H1 (cell line): ENCODE results near the gene RXFP4. TPM values are rescaled to one million over a fixed set of nuclear protein-coding genes. Genes with fewer than 3 reads are reported as not detected.

Source experiments
- CTCF ChIA-PET: fragments of 300-600 bp; sonication (Branson Sonifier 250); formaldehyde crosslinking; loops from one replicate; lab custom pipeline; 2021; ENCODE audit not compliant: partially characterized antibody; lab: Charles Lee
- POLR2A ChIA-PET: fragments of 300-600 bp; sonication (Branson Sonifier 250); formaldehyde crosslinking; loops from one replicate; lab custom pipeline; 2021; ENCODE audit warnings: inconsistent platforms; ENCODE audit not compliant: partially characterized antibody; lab: Charles Lee
- DNase-seq, 2 experiments: peaks; one replicate each; pipeline versions ENCODE4 v3.0.0 to v3.0.0-alpha.2; 2010 to 2022; ENCODE audit warnings: low spot score in 2 of 2, low read depth in 1 of 2, mixed read lengths in 1 of 2
- FAIRE-seq: peaks from 2 replicates; lab custom pipeline; 2011; peaks lifted over from hg19 to GRCh38; lab: Jason Lieb, UNC
- H2AFZ ChIP-seq: 2 replicates; pipeline ENCODE4 v1.8.1; 2012; ENCODE audit warnings: low read length, inconsistent platforms
- H2AK5ac ChIP-seq: 2 replicates; pipeline ENCODE4 v1.6.1; 2013; ENCODE audit warnings: low read depth, low read length
- H2BK120ac ChIP-seq: replicated peaks from 2 replicates; pipeline ENCODE3; 2013; ENCODE audit warnings: low read depth, low read length, inconsistent platforms
- H2BK12ac ChIP-seq: 2 replicates; pipeline ENCODE4 v1.6.1; 2013; ENCODE audit warnings: low read depth, low read length
- H2BK15ac ChIP-seq: 2 replicates; pipeline ENCODE4 v1.6.1; 2013; ENCODE audit warnings: low read length
- H2BK20ac ChIP-seq: 2 replicates; pipeline ENCODE4 v1.6.1; 2013; ENCODE audit warnings: low read length
- H2BK5ac ChIP-seq: 2 replicates; pipeline ENCODE4 v1.6.1; 2013; ENCODE audit warnings: low read depth, low read length
- H3K14ac ChIP-seq: 2 replicates; pipeline ENCODE4 v1.6.1; 2013; ENCODE audit warnings: inconsistent platforms; ENCODE audit not compliant: insufficient read length
- H3K18ac ChIP-seq: 2 replicates; pipeline ENCODE4 v1.6.1; 2013; ENCODE audit warnings: low read length; ENCODE audit errors: extremely low read depth
- H3K23ac ChIP-seq: 2 replicates; pipeline ENCODE4 v1.6.1; 2013; ENCODE audit warnings: inconsistent platforms; ENCODE audit not compliant: insufficient read length
- H3K23me2 ChIP-seq: 2 replicates; pipeline ENCODE4 v1.6.1; 2013; ENCODE audit warnings: low read depth, low read length
- H3K27ac ChIP-seq: 2 replicates; pipeline ENCODE4 v1.6.1; 2011; ENCODE audit warnings: low read depth, low read length, inconsistent platforms
- H3K27me3 ChIP-seq, 4 experiments: replicated peaks in 1 of 4; 1 replicate in 1 of 4; 2 replicates in 3 of 4; pipeline versions ENCODE4 v1.6.1 to v1.8.1; 2011 to 2013; ENCODE audit warnings: low read length in 3 of 4, mild to moderate bottlenecking in 3 of 4, inconsistent platforms in 2 of 4, mixed read lengths in 2 of 4, moderate library complexity in 1 of 4; ENCODE audit not compliant: control insufficient read depth in 3 of 4, insufficient read depth in 3 of 4; ENCODE audit errors: extremely low read depth in 1 of 4
- H3K36me3 ChIP-seq, 4 experiments: 2 replicates each; pipeline versions ENCODE4 v1.6.1 to v1.8.1; 2011 to 2013; ENCODE audit warnings: mild to moderate bottlenecking in 4 of 4, low read length in 3 of 4, moderate library complexity in 2 of 4, control low read depth in 1 of 4, inconsistent platforms in 1 of 4; ENCODE audit not compliant: insufficient read depth in 4 of 4, control insufficient read depth in 2 of 4
- H3K4ac ChIP-seq: replicated peaks from 2 replicates; pipeline ENCODE3; 2013; ENCODE audit warnings: low read length, low read depth, mixed read lengths, inconsistent platforms; ENCODE audit not compliant: insufficient read length
- H3K4me1 ChIP-seq, 4 experiments: replicated peaks in 1 of 4; 1 replicate in 1 of 4; 2 replicates in 3 of 4; pipeline versions ENCODE4 v1.6.1 to v1.8.1; 2011 to 2013; ENCODE audit warnings: low read length in 3 of 4, inconsistent platforms in 2 of 4, mixed read lengths in 1 of 4; ENCODE audit not compliant: insufficient read depth in 4 of 4, control insufficient read depth in 3 of 4
- H3K4me2 ChIP-seq, 2 experiments: 2 replicates each; pipeline versions ENCODE4 v1.6.1 to v1.8.1; 2011 to 2013; ENCODE audit warnings: low read depth in 2 of 2, low read length in 2 of 2, control low read depth in 1 of 2, inconsistent platforms in 1 of 2, mild to moderate bottlenecking in 1 of 2; ENCODE audit not compliant: insufficient read depth in 1 of 2
- H3K4me3 ChIP-seq, 4 experiments: fragments of 200-600, 300-600 bp in 1 of 4; sonication (generic), shearing (Covaris generic), sonication (Bioruptor Twin) in 1 of 4; 2 replicates each; pipeline versions ENCODE4 v1.5.1 to v1.8.1; 2011 to 2016; ENCODE audit warnings: low read length in 4 of 4, low read depth in 3 of 4, control low read depth in 2 of 4, inconsistent platforms in 2 of 4, mild to moderate bottlenecking in 2 of 4, mixed read lengths in 1 of 4, moderate library complexity in 1 of 4; ENCODE audit not compliant: insufficient read depth in 2 of 4; ENCODE audit errors: extremely low read depth in 1 of 4
- H3K56ac ChIP-seq: replicated peaks from 2 replicates; pipeline ENCODE3; 2013; ENCODE audit warnings: low read depth, mild to moderate bottlenecking, mixed read lengths, low read length, inconsistent platforms; ENCODE audit not compliant: insufficient read length
- H3K79me1 ChIP-seq: 2 replicates; pipeline ENCODE4 v1.6.1; 2013; ENCODE audit warnings: low read depth, low read length, control low read depth
- H3K79me2 ChIP-seq, 2 experiments: 2 replicates each; pipeline versions ENCODE4 v1.6.1 to v1.8.1; 2012 to 2013; ENCODE audit warnings: low read length in 2 of 2, mild to moderate bottlenecking in 2 of 2, inconsistent platforms in 1 of 2; ENCODE audit not compliant: insufficient read depth in 2 of 2, control insufficient read depth in 1 of 2
- H3K9ac ChIP-seq, 4 experiments: replicated peaks in 1 of 4; 1 replicate in 1 of 4; 2 replicates in 3 of 4; pipeline versions ENCODE4 v1.6.1 to v1.8.1; 2011 to 2013; ENCODE audit warnings: low read depth in 3 of 4, low read length in 3 of 4, control low read depth in 2 of 4, mild to moderate bottlenecking in 2 of 4, moderate library complexity in 2 of 4, inconsistent platforms in 1 of 4; ENCODE audit errors: extremely low read depth in 1 of 4
- H3K9me3 ChIP-seq, 2 experiments: 2 replicates each; pipeline versions ENCODE4 v1.6.1 to v1.8.1; 2012 to 2013; ENCODE audit warnings: mild to moderate bottlenecking in 2 of 2, moderate library complexity in 2 of 2, control low read depth in 1 of 2, inconsistent platforms in 1 of 2, low read depth in 1 of 2, low read length in 1 of 2, mixed read lengths in 1 of 2; ENCODE audit not compliant: insufficient read depth in 2 of 2
- H4K20me1 ChIP-seq, 2 experiments: replicated peaks in 1 of 2; 2 replicates each; pipeline versions ENCODE3 to v1.8.1; 2011 to 2013; ENCODE audit warnings: inconsistent platforms in 2 of 2, low read length in 2 of 2, mild to moderate bottlenecking in 1 of 2; ENCODE audit not compliant: insufficient read depth in 2 of 2, control insufficient read depth in 1 of 2
- H4K5ac ChIP-seq: 2 replicates; pipeline ENCODE4 v1.6.1; 2013; ENCODE audit warnings: low read length, low read depth, mixed read lengths, inconsistent platforms; ENCODE audit not compliant: insufficient read length
- H4K8ac ChIP-seq: 2 replicates; pipeline ENCODE4 v1.8.0; 2013; ENCODE audit warnings: mild to moderate bottlenecking, moderate library complexity, low read length, inconsistent platforms; ENCODE audit not compliant: insufficient read depth; ENCODE audit errors: extremely low read depth
- H4K91ac ChIP-seq: replicated peaks from 2 replicates; pipeline ENCODE3; 2013; ENCODE audit warnings: low read length, mixed read lengths, inconsistent platforms; ENCODE audit not compliant: insufficient read length
- BCL11A ChIP-seq, 2 experiments: IDR thresholded peaks; one replicate each; pipeline ENCODE4 v1.6.1; 2011; ENCODE audit warnings: low read depth in 2 of 2, low read length in 2 of 2, mild to moderate bottlenecking in 2 of 2
- CBX8 ChIP-seq: fragments of 300-800, 300-1000 bp; sonication (generic); IDR thresholded peaks from 2 replicates; pipeline ENCODE4 v1.7.1; 2016; ENCODE audit warnings: low read depth, low read length, borderline replicate concordance
- FOSL1 ChIP-seq: IDR thresholded peaks from 2 replicates; pipeline ENCODE4 v1.6.1; 2011; ENCODE audit warnings: mild to moderate bottlenecking, low read depth, low read length, moderate library complexity; ENCODE audit not compliant: insufficient read depth
- GABPA ChIP-seq: IDR thresholded peaks from 2 replicates; pipeline ENCODE4 v1.6.1; 2011; ENCODE audit warnings: mild to moderate bottlenecking, low read length, moderate library complexity, borderline replicate concordance; ENCODE audit not compliant: insufficient read depth
- JUN ChIP-seq: IDR thresholded peaks from 2 replicates; pipeline ENCODE4 v1.6.1; 2011; ENCODE audit warnings: low read depth, mild to moderate bottlenecking, improper control_type of control experiment, low read length
- POLR2A ChIP-seq, 2 experiments: IDR thresholded peaks; 1 replicate in 1 of 2; 2 replicates in 1 of 2; pipeline ENCODE4 v1.6.1; 2011; ENCODE audit warnings: low read depth in 2 of 2, low read length in 2 of 2, mild to moderate bottlenecking in 2 of 2; ENCODE audit errors: control extremely low read depth in 1 of 2
- RFX5 ChIP-seq: IDR thresholded peaks from 2 replicates; pipeline ENCODE4 v1.6.1; 2011; ENCODE audit warnings: low read depth, low read length, improper control_type of control experiment, borderline replicate concordance
- SIX5 ChIP-seq: IDR thresholded peaks from 2 replicates; pipeline ENCODE4 v1.6.1; 2011; ENCODE audit warnings: mild to moderate bottlenecking, low read depth, low read length
- SP4 ChIP-seq: IDR thresholded peaks from 2 replicates; pipeline ENCODE4 v1.6.1; 2012; ENCODE audit warnings: low read length, inconsistent platforms
- SUZ12 ChIP-seq: fragments of 200-600 bp; sonication (generic); IDR thresholded peaks from 2 replicates; pipeline ENCODE4 v1.6.1; 2012; ENCODE audit warnings: mild to moderate bottlenecking, inconsistent platforms, low read length, moderate library complexity, mixed read lengths
- WGBS, 2 experiments: shearing (Covaris generic) in 1 of 2; methylation state at CpG; one replicate each; pipeline versions ENCODE4 v1.1.6 to v1.1.7; 2013 to 2015; ENCODE audit warnings: low lambda C conversion rate in 2 of 2, mixed read lengths in 2 of 2, inconsistent platforms in 1 of 2, low coverage in 1 of 2, missing lambda C conversion rate in 1 of 2; ENCODE audit not compliant: insufficient replicate concordance in 2 of 2, insufficient coverage in 1 of 2, insufficient read length in 1 of 2; ENCODE audit errors: extremely low coverage in 1 of 2, missing lambda C conversion rate in 1 of 2; 5-methylcytosine and 5-hydroxymethylcytosine counted together
- polyA plus RNA-seq, 7 experiments: library from polyadenylated mRNA; depleted of rRNA in 3 of 7; stranded (reverse) in 5 of 7; unstranded in 2 of 7; fragments of >200 nt in 5 of 7; fragments of 200-250 nt in 2 of 7; gene quantifications; 1 replicate in 5 of 7; 2 replicates in 1 of 7; 4 replicates in 1 of 7; pipeline versions ENCODE4 v1.2.1 to v1.2.3, GENCODE V29; 2011 to 2013; ENCODE audit warnings: missing spikeins in 2 of 7, mixed read lengths in 2 of 7
- total RNA-seq: library from RNA; stranded (reverse); fragmentation: NEBNext Ultra II Directional; extraction: Animal tissue kit (Norgen Biotek cat#: 25700); gene quantifications from 2 replicates; pipeline ENCODE4 v1.2.1, GENCODE V29; 2021
- TF ChIP-seq, protein P1 (sequence below): IDR thresholded peaks from 2 replicates; pipeline ENCODE4 v1.6.1; 2012; ENCODE audit warnings: inconsistent platforms
- TF ChIP-seq, protein P2 (sequence below), 3 experiments: IDR thresholded peaks; 1 replicate in 2 of 3; 2 replicates in 1 of 3; pipeline versions ENCODE4 v1.5.1 to v1.6.1; 2011; ENCODE audit warnings: low read length in 3 of 3, mild to moderate bottlenecking in 3 of 3, inconsistent platforms in 2 of 3, low read depth in 1 of 3, moderate library complexity in 1 of 3; ENCODE audit not compliant: insufficient read depth in 1 of 3; ENCODE audit errors: control extremely low read depth in 1 of 3

The RXFP4 gene
- total and polyA plus RNA-seq, 2 of the 8 experiments (the other 6 are each of a cell fraction or from before 2014, with no cell fraction given): not detected

DNA sequence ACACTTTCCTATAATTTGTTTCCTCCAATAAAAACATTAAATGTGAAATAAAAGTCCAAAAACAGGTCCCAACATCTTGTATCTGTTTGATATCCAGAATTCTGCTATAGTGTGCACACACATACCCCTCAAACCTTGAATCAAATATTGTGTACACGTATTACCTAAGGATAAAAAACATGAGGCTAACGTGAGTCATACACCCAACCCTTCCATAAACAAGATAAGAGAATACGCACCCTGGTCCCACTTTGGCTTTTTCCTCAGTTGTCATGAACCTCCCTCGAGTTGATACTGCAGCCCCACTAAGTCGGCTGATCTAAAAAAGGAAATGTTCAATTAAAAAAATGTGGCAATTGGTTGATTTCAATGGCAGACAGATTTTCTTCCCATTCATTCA is 12.4 kb upstream of the RXFP4 start:
- Histone ChIP-seq H4K5ac (no peak overlapping the region), H3K79me1 (peaks cover 2% of the 10 kb centered on the region; the same call in 1 of the 2 replicates), H2BK20ac (no peak overlapping the region), H3K23ac (no peak overlapping the region), H3K18ac (no peak overlapping the region), H3K4me3 (no peak overlapping the region), H4K8ac (no peak overlapping the region), H3K27me3 (no peaks in the 10 kb centered on the region), H2BK15ac (no peak overlapping the region), H2BK120ac (no peak overlapping the region), H3K23me2 (peaks cover 2% of the 10 kb centered on the region; the same call in 1 of the 2 replicates), H3K27ac (no peak overlapping the region), H3K9ac (no peak overlapping the region), H3K56ac (no peak overlapping the region), H3K4me2 (no peak overlapping the region), H3K79me2 (peaks cover 10 to 49% of the 10 kb centered on the region in 2 experiments), H2BK12ac (no peak overlapping the region), H2AFZ (no peak overlapping the region), H3K4me1 (peaks cover 0 to 2% (median 1%) of the 10 kb centered on the region in 4 experiments; a peak in 4 of 7 replicates), H3K9me3 (no peaks in the 10 kb centered on the region), H3K14ac (no peak overlapping the region), H4K20me1 (peaks cover 0 to 18% of the 10 kb centered on the region in 2 experiments), H2AK5ac (no peak overlapping the region), H4K91ac (no peak overlapping the region), H2BK5ac (no peak overlapping the region), H3K4ac (no peak overlapping the region), H3K36me3 (peaks cover 45 to 92% (median 71%) of the 10 kb centered on the region in 4 experiments)
- WGBS, 2 experiments: 91% methylated on average over 5 of the region's 5 CpGs; no CpG with 5 or more reads in 1 of the 2 experiments
- TF ChIP-seq RFX5: no peak
- TF ChIP-seq BCL11A (IDR thresholded peaks at IDR 0.05; ENCODE audit: low read depth in 2 of 2, low read length in 2 of 2): no peak
- no peak for TF ChIP-seq SUZ12
- no peak for TF ChIP-seq SP4
- TF ChIP-seq CBX8: no peak
- no peak for TF ChIP-seq JUN
- no peak for TF ChIP-seq SIX5
- no peak for TF ChIP-seq FOSL1
- TF ChIP-seq, protein P1, sequence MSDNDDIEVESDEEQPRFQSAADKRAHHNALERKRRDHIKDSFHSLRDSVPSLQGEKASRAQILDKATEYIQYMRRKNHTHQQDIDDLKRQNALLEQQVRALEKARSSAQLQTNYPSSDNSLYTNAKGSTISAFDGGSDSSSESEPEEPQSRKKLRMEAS: no peak
- no peak for TF ChIP-seq GABPA
- no peak for TF ChIP-seq POLR2A (IDR thresholded peaks at IDR 0.05; ENCODE audit: control extremely low read depth in 1 of 2, low read depth in 2 of 2, low read length in 2 of 2)
- TF ChIP-seq, protein P2, sequence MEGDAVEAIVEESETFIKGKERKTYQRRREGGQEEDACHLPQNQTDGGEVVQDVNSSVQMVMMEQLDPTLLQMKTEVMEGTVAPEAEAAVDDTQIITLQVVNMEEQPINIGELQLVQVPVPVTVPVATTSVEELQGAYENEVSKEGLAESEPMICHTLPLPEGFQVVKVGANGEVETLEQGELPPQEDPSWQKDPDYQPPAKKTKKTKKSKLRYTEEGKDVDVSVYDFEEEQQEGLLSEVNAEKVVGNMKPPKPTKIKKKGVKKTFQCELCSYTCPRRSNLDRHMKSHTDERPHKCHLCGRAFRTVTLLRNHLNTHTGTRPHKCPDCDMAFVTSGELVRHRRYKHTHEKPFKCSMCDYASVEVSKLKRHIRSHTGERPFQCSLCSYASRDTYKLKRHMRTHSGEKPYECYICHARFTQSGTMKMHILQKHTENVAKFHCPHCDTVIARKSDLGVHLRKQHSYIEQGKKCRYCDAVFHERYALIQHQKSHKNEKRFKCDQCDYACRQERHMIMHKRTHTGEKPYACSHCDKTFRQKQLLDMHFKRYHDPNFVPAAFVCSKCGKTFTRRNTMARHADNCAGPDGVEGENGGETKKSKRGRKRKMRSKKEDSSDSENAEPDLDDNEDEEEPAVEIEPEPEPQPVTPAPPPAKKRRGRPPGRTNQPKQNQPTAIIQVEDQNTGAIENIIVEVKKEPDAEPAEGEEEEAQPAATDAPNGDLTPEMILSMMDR (IDR thresholded peaks at IDR 0.05; ENCODE audit: control extremely low read depth in 1 of 3, insufficient read depth in 1 of 3, low read depth in 1 of 3, low read length in 3 of 3): no peak
- FAIRE-seq (no peak), DNase-seq (no peak)
- ChIA-PET POLR2A (interaction anchor here (6.7 to 9.2 kb wide), 2 partner anchors 10 to 14 kb away, joined by 60 to 109 read pairs; no protein-coding TSS in a partner anchor), CTCF (interaction anchor here (0.8 to 1.3 kb wide), 2 partner anchors 9 to 17 kb away, joined by 4 read pairs; no protein-coding TSS in a partner anchor)
